T47D (cell line): ENCODE measurements around the gene MTTP.

Experiments used
- DNase-seq, 2 experiments: peaks; one replicate each; pipeline versions ENCODE4 v3.0.0 to v3.0.0-alpha.2; 2011 to 2012; ENCODE audit warnings: low read depth in 1 of 2, low spot score in 1 of 2
- JUND ChIP-seq: IDR thresholded peaks from 2 replicates; pipeline ENCODE4 v1.6.1; 2012; ENCODE audit warnings: low read depth
- in situ Hi-C: cut with HindIII; loops from 2 replicates; pipeline ENCODE4 v1.10.0; 2016; ENCODE audit warnings: low sequenced_read_pairs, low pct_unique_long_range_greater_than_20kb

The MTTP gene

GRCh38 chr4:99634742-99635360 lies 60.2 kb downstream of the MTTP start:
- in situ Hi-C loops, result no loop called here
- DNase-seq, result no peak

GRCh38 chr4:99635601-99636000 lies 61.0 kb downstream of the MTTP start:
- TF ChIP-seq JUND, result no peak
- in situ Hi-C loops, result no loop called here
- no peak for DNase-seq

More at GRCh38 chr4:99634742-99635360, 60.2 kb downstream of the MTTP start:
- no peak for TF ChIP-seq JUND

- TF ChIP-seq JUND, result no peak
- no peak for DNase-seq
- in situ Hi-C loops, result no loop called here
Measured at GRCh38 chr4:99636422-99636821, 61.8 kb downstream of the MTTP start.

- no peak for DNase-seq
- in situ Hi-C loops, result no loop called here
- TF ChIP-seq JUND, result no peak
Measured at GRCh38 chr4:99637174-99637573, 62.5 kb downstream of the MTTP start.

- no peak for DNase-seq
- no peak for TF ChIP-seq JUND
- in situ Hi-C loops, result no loop called here
Measured at GRCh38 chr4:99640676-99641075, 66.1 kb downstream of the MTTP start.

- no peak for DNase-seq
- in situ Hi-C loops, result no loop called here
- TF ChIP-seq JUND, result no peak
Measured at GRCh38 chr4:99642725-99643489, 68.3 kb downstream of the MTTP start.

- in situ Hi-C loops, result no loop called here
- no peak for DNase-seq
- no peak for TF ChIP-seq JUND
Measured at GRCh38 chr4:99644453-99644852, 69.8 kb downstream of the MTTP start.

- no peak for TF ChIP-seq JUND
- DNase-seq, result no peak
- in situ Hi-C loops, result no loop called here
Measured at GRCh38 chr4:99645036-99645435, 70.4 kb downstream of the MTTP start.

- TF ChIP-seq JUND, result no peak
- in situ Hi-C loops, result no loop called here
- no peak for DNase-seq
Measured at GRCh38 chr4:99645638-99646037, 71.0 kb downstream of the MTTP start.

GRCh38 chr4:99647071-99647470 lies 72.4 kb downstream of the MTTP start:
- TF ChIP-seq JUND, result no peak
- DNase-seq, result no peak
- in situ Hi-C loops, result no loop called here

GRCh38 chr4:99648321-99648720 lies 73.7 kb downstream of the MTTP start:
- DNase-seq, result no peak
- TF ChIP-seq JUND, result no peak
- in situ Hi-C loops, result no loop called here

GRCh38 chr4:99649208-99649607 lies 74.6 kb downstream of the MTTP start:
- in situ Hi-C loops, result no loop called here
- no peak for DNase-seq
- no peak for TF ChIP-seq JUND

GRCh38 chr4:99649778-99650177 lies 75.2 kb downstream of the MTTP start:
- in situ Hi-C loops, result no loop called here
- no peak for TF ChIP-seq JUND
- DNase-seq, result no peak

GRCh38 chr4:99651016-99651769 lies 76.6 kb downstream of the MTTP start:
- no peak for TF ChIP-seq JUND
- in situ Hi-C loops, result no loop called here
- no peak for DNase-seq
